GM12872 (cell line): ENCODE data around the gene OTP.

ENCODE experiments used
- CTCF ChIP-seq: IDR thresholded peaks from 3 replicates; pipeline ENCODE4 v1.5.1; 2011; ENCODE audit warnings: low read depth, mild to moderate bottlenecking, low read length, moderate library complexity; ENCODE audit not compliant: insufficient read depth

Gene OTP

GRCh38 chr5:77632526-77633206 lies 5.8 kb downstream of the OTP start:
- TF ChIP-seq CTCF: no peak

- TF ChIP-seq CTCF: peak; percentile 36; the same call in 2 of the 3 replicates
These were observed 8.3 kb downstream of the OTP start for GRCh38 chr5:77630114-77630680.

- no peak for TF ChIP-seq CTCF
These were observed 8.9 kb downstream of the OTP start for GRCh38 chr5:77629509-77630113.

GRCh38 chr5:77628840-77629508 lies 9.5 kb downstream of the OTP start:
- TF ChIP-seq CTCF: peak; percentile 31; the same call in 2 of the 3 replicates

GRCh38 chr5:77627869-77628674 lies 10.4 kb downstream of the OTP start:
- no peak for TF ChIP-seq CTCF

GRCh38 chr5:77623203-77623740 lies 15.2 kb downstream of the OTP start:
- no peak for TF ChIP-seq CTCF

GRCh38 chr5:77621440-77621839 lies 17.1 kb downstream of the OTP start:
- TF ChIP-seq CTCF: no peak
